Chondrocyte (in vitro differentiated cells): ENCODE data around the gene DOCK6. TPM values are rescaled to one million over a fixed set of nuclear protein-coding genes. Genes with fewer than 3 reads are reported as not detected.

Experiments
- DNase-seq: peaks from one replicate; pipeline ENCODE4 v3.0.0; 2021; ENCODE audit warnings: mixed read lengths, low spot score
- H3K27ac Mint-ChIP-seq: one replicate; pipeline ENCODE4 v1.8.0; 2021; ENCODE audit warnings: mild to moderate bottlenecking, moderate library complexity, mixed read lengths; ENCODE audit not compliant: unreplicated experiment
- H3K27me3 Mint-ChIP-seq: 2 replicates; pipeline ENCODE4 v1.8.0; 2021; ENCODE audit warnings: low read depth, mixed read lengths
- H3K36me3 Mint-ChIP-seq: 2 replicates; pipeline ENCODE4 v1.8.0; 2021; ENCODE audit warnings: low read depth, mixed read lengths
- H3K4me1 Mint-ChIP-seq: 2 replicates; pipeline ENCODE4 v1.8.0; 2021; ENCODE audit warnings: low read depth, mild to moderate bottlenecking, mixed read lengths
- H3K4me3 Mint-ChIP-seq: one replicate; pipeline ENCODE4 v1.8.0; 2021; ENCODE audit warnings: mild to moderate bottlenecking, moderate library complexity, mixed read lengths; ENCODE audit not compliant: unreplicated experiment
- H3K9me3 Mint-ChIP-seq: 2 replicates; pipeline ENCODE4 v1.8.0; 2021; ENCODE audit warnings: low read depth, mixed read lengths
- CTCF ChIP-seq: fragments of 200-600 bp; sonication (generic); IDR thresholded peaks from 2 replicates; pipeline ENCODE4 v1.5.0; 2021; ENCODE audit warnings: antibody characterized with exemption, mild to moderate bottlenecking, moderate library complexity
- total RNA-seq: library from RNA; stranded (reverse); gene quantifications from 3 replicates; pipeline ENCODE4 v1.2.1, GENCODE V29; 2021

DOCK6 gene
- total RNA-seq, 1 donor from 2014 or later, result 44.4 TPM

GRCh38 chr19:11226716-11227166 lies 35.6 kb downstream of the DOCK6 start:
- Mint-ChIP-seq H3K36me3 (peaks cover 22% of the 10 kb centered on the region), H3K27ac (no peak overlapping the region), H3K4me1 (no peaks in the 10 kb centered on the region), H3K4me3 (no peak overlapping the region), H3K9me3 (peaks cover 6% of the 10 kb centered on the region), H3K27me3 (no peaks in the 10 kb centered on the region)
- TF ChIP-seq CTCF, result no peak
- no peak for DNase-seq

DNA sequence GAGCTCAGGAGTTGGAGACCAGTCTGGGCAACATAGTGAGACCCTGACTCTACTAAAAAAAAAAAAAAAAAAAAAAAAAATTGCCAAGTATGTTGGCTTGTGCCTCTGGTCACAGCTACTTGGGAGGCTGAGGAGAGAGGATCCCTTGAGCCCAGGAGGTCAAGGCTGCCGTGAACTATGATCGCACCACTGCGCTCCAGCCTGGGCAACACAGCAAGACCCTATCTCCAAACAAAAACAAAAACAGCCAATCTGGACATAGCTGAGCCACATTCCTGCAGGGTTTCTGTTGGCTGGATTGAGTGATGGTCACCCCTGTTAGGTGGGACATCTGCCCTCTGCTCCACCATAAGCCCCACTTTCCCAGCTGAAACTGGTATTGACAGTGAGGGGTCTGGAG lies 36.5 kb downstream of the DOCK6 start:
- no peak overlapping the region for H3K4me3 Mint-ChIP-seq
- H3K9me3 Mint-ChIP-seq, result peaks cover 15% of the 10 kb centered on the region
- H3K27me3 Mint-ChIP-seq, result no peaks in the 10 kb centered on the region
- DNase-seq, result no peak
- H3K4me1 Mint-ChIP-seq, result no peaks in the 10 kb centered on the region
- no peak overlapping the region for H3K27ac Mint-ChIP-seq
- TF ChIP-seq CTCF, result no peak
- peaks cover 31% of the 10 kb centered on the region for H3K36me3 Mint-ChIP-seq

- Mint-ChIP-seq H3K27me3 (no peaks in the 10 kb centered on the region), H3K4me1 (no peaks in the 10 kb centered on the region), H3K4me3 (no peak overlapping the region), H3K9me3 (peaks cover 20% of the 10 kb centered on the region), H3K27ac (no peak overlapping the region), H3K36me3 (peaks cover 32% of the 10 kb centered on the region)
- TF ChIP-seq CTCF, result no peak
- no peak for DNase-seq
Observed at GRCh38 chr19:11225172-11225571, 37.2 kb downstream of the DOCK6 start.

- Mint-ChIP-seq H3K4me1 (no peaks in the 10 kb centered on the region), H3K4me3 (no peak overlapping the region), H3K27ac (no peak overlapping the region), H3K36me3 (peaks cover 31% of the 10 kb centered on the region), H3K27me3 (no peaks in the 10 kb centered on the region), H3K9me3 (peaks cover 20% of the 10 kb centered on the region)
- TF ChIP-seq CTCF, result no peak
- no peak for DNase-seq
Observed at GRCh38 chr19:11224429-11224828, 37.9 kb downstream of the DOCK6 start.

DNA sequence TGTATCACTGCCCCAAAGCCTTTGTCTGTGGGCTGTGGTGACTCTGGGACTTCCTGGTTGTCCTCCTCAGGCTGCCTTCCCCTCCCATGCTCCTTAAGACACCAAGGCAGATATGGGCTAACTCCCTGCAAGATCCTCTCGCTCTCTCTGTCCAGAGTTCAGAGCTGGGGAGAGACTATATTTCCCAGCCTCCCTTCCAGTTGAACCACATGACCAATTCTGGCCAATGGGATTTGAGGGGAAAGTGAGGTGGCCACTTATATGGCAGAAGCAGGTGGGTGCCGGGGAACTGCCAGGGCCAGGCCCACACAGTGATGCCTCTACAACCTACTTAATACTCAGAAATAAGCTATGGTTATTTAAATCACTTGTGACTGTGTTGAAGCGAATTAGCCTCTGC lies 39.1 kb downstream of the DOCK6 start:
- TF ChIP-seq CTCF, result no peak
- no peak overlapping the region for H3K4me3 Mint-ChIP-seq
- no peak overlapping the region for H3K27ac Mint-ChIP-seq
- H3K27me3 Mint-ChIP-seq, result no peaks in the 10 kb centered on the region
- peaks cover 29% of the 10 kb centered on the region for H3K36me3 Mint-ChIP-seq
- peaks cover 20% of the 10 kb centered on the region for H3K9me3 Mint-ChIP-seq
- DNase-seq, result no peak
- no peaks in the 10 kb centered on the region for H3K4me1 Mint-ChIP-seq
